KMS-11 (cell line): ENCODE measurements around the gene DAG1.

Experiments
- H2AFZ ChIP-seq: fragments of 200-600 bp; sonication (generic); 2 replicates; pipeline ENCODE4 v1.6.1; 2016; ENCODE audit warnings: antibody characterized with exemption, mixed run types, low read depth
- H3K27ac ChIP-seq: fragments of 200-600 bp; sonication (generic); 2 replicates; pipeline ENCODE4 v1.6.1; 2016; ENCODE audit warnings: mild to moderate bottlenecking, mixed run types
- H3K27me3 ChIP-seq: fragments of 200-600 bp; sonication (generic); 2 replicates; pipeline ENCODE4 v1.6.1; 2017; ENCODE audit warnings: mild to moderate bottlenecking, low read depth, mixed run types, moderate library complexity; ENCODE audit not compliant: insufficient read depth
- H3K36me3 ChIP-seq: fragments of 200-600 bp; sonication (generic); 2 replicates; pipeline ENCODE4 v1.6.1; 2017; ENCODE audit warnings: mild to moderate bottlenecking, mixed run types; ENCODE audit not compliant: insufficient read depth
- H3K4me1 ChIP-seq: fragments of 200-600 bp; sonication (generic); 2 replicates; pipeline ENCODE4 v1.6.1; 2016; ENCODE audit warnings: mild to moderate bottlenecking, low read depth, mixed run types; ENCODE audit not compliant: poor library complexity, severe bottlenecking
- H3K4me2 ChIP-seq: fragments of 200-600 bp; sonication (generic); 2 replicates; pipeline ENCODE4 v1.7.0; 2016; ENCODE audit warnings: mild to moderate bottlenecking, mixed run types
- H3K4me3 ChIP-seq: fragments of 200-600 bp; sonication (generic); IDR thresholded peaks from 2 replicates; pipeline ENCODE4 v1.6.1; 2017; ENCODE audit warnings: low read depth, low read length, mixed read lengths; ENCODE audit not compliant: insufficient read depth
- H3K79me2 ChIP-seq: fragments of 200-600 bp; sonication (generic); 2 replicates; pipeline ENCODE4 v1.6.1; 2016; ENCODE audit warnings: low read depth, mixed run types; ENCODE audit not compliant: insufficient read depth
- H3K9ac ChIP-seq: fragments of 200-600 bp; sonication (generic); 2 replicates; pipeline ENCODE4 v1.6.1; 2016; ENCODE audit warnings: mild to moderate bottlenecking, mixed run types
- H4K20me1 ChIP-seq: fragments of 200-600 bp; sonication (generic); 2 replicates; pipeline ENCODE4 v1.6.1; 2016; ENCODE audit warnings: mild to moderate bottlenecking, mixed run types; ENCODE audit not compliant: insufficient read depth
- TF ChIP-seq, protein P1 (sequence below): fragments of 200-600 bp; sonication (generic); conservative IDR thresholded peaks from 2 replicates; pipeline ENCODE4 v1.6.1; 2017; ENCODE audit warnings: low read depth, mild to moderate bottlenecking, antibody characterized with exemption, low read length, moderate library complexity, mixed read lengths

DAG1 gene

DNA sequence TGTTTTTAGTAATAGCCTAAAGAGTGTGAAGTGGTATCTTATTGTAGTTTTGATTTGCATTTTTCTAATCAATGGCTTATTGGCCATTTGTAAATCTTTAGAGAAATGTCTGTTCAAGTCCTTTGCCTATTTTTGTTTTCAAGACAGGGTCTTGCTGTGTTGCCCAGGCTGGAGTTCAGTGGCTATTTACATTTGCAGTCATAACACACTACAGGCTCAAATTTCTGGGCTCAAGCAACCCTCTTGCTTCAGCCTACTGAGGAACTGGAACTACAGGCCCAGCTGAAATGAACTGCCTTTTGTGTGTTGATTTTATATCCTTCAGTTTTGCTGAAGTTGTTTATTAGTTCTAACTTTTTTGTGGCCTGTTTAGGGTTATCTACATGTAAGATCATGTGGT, 112.1 kb downstream of the DAG1 start:
- Histone ChIP-seq H3K27me3 (no peaks in the 10 kb centered on the region), H3K27ac (no peak overlapping the region), H3K79me2 (no peaks in the 10 kb centered on the region), H2AFZ (no peak overlapping the region), H3K4me3 (no peak overlapping the region), H4K20me1 (no peaks in the 10 kb centered on the region), H3K36me3 (no peaks in the 10 kb centered on the region), H3K9ac (no peak overlapping the region), H3K4me1 (no peaks in the 10 kb centered on the region), H3K4me2 (no peak overlapping the region)
- TF ChIP-seq, protein P1, sequence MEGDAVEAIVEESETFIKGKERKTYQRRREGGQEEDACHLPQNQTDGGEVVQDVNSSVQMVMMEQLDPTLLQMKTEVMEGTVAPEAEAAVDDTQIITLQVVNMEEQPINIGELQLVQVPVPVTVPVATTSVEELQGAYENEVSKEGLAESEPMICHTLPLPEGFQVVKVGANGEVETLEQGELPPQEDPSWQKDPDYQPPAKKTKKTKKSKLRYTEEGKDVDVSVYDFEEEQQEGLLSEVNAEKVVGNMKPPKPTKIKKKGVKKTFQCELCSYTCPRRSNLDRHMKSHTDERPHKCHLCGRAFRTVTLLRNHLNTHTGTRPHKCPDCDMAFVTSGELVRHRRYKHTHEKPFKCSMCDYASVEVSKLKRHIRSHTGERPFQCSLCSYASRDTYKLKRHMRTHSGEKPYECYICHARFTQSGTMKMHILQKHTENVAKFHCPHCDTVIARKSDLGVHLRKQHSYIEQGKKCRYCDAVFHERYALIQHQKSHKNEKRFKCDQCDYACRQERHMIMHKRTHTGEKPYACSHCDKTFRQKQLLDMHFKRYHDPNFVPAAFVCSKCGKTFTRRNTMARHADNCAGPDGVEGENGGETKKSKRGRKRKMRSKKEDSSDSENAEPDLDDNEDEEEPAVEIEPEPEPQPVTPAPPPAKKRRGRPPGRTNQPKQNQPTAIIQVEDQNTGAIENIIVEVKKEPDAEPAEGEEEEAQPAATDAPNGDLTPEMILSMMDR: no peak
